Esophagus muscularis mucosa (tissue), 3 donors: Measurements from ENCODE around the gene CETN3.

Source experiments
- POLR2AphosphoS5 ChIP-seq, 2 donors: sonication (generic); formaldehyde crosslinking; IDR thresholded peaks; one replicate each; pipeline ENCODE4 v1.6.1; 2017; ENCODE audit warnings: antibody characterized with exemption in 2 of 2
- TF ChIP-seq, protein P1 (sequence below), 3 experiments: fragments of 200-600 bp in 2 of 3; fragments of 450-650 bp in 1 of 3; sonication (generic) in 2 of 3; IDR thresholded peaks; one replicate each; pipeline ENCODE4 v1.5.1; 2017 to 2019; ENCODE audit warnings: antibody characterized with exemption in 3 of 3, mild to moderate bottlenecking in 2 of 3, moderate library complexity in 1 of 3

DNA sequence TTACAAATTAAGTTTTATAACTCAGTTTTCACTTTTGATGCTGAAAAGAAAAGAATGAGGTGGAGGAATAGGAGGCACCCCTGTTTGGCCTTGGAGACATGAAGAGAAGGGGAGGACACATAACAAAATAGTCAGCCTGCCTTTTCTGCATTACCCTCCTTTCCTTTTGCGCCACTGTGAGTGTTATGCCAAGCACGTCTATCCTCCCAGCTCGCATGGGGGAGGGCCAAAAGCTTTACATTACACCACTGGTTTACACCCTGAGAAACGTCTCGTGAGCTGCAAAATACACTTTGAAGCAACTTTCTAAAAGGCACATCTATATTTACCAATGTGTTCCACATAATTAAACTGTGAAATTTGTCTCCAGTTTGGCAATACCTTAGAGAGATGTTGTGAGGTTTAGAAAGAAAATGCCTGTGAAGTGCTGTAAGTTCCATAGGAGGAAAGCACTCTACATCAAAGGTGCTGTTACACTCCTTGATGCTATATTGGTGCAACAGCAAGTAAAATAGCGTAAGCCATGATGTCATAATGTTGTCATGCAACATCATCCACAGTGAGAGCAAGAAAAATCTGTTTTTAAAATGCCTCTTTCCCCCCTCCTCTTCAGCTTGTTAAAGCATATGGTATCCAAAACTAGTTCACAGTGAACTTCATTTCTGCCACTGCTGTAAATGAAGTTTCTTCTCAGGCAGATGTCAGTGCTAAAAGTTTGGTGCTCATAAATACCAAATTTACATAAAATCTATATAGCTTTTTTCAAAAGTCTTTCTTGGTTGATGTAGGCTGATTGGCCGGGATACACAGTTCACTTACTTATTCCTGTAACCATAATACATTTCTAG lies 50.3 kb downstream of the CETN3 start:
- TF ChIP-seq, protein P1, sequence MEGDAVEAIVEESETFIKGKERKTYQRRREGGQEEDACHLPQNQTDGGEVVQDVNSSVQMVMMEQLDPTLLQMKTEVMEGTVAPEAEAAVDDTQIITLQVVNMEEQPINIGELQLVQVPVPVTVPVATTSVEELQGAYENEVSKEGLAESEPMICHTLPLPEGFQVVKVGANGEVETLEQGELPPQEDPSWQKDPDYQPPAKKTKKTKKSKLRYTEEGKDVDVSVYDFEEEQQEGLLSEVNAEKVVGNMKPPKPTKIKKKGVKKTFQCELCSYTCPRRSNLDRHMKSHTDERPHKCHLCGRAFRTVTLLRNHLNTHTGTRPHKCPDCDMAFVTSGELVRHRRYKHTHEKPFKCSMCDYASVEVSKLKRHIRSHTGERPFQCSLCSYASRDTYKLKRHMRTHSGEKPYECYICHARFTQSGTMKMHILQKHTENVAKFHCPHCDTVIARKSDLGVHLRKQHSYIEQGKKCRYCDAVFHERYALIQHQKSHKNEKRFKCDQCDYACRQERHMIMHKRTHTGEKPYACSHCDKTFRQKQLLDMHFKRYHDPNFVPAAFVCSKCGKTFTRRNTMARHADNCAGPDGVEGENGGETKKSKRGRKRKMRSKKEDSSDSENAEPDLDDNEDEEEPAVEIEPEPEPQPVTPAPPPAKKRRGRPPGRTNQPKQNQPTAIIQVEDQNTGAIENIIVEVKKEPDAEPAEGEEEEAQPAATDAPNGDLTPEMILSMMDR (IDR thresholded peaks at IDR 0.05), result no peak
- TF ChIP-seq POLR2AphosphoS5 (IDR thresholded peaks at IDR 0.05), result no peak
